GM21619 (cell line): Measurements from ENCODE around the gene RPS6KA2.

Experiments
- ATAC-seq: cut with Tn5 transposase; IDR thresholded peaks from one replicate; pipeline ENCODE4 v1.9.1; 2021; ENCODE audit not compliant: unreplicated experiment

RPS6KA2 gene

GRCh38 chr6:166473886-166474571 is 153.0 kb downstream of the RPS6KA2 start:
- ATAC-seq = no peak

DNA sequence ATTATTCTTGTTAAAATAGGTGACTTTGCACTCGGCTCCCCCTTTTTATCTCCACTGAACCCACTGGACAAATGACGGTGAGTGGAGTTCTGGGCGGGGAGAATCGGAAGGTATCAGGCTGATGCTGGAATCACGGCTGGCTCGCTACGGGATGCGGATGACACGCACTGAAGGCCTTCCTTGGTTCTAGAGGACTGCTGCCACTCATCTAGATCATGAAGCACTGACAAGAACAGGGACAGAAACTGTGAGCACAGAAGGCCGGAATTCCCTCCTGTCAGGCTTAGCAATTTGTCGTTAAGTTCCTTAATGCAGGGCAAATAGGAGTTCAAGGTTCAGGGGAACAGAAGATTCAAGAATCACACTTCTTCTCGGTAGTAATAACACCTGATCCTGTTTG is 154.4 kb downstream of the RPS6KA2 start:
- no peak for ATAC-seq

DNA sequence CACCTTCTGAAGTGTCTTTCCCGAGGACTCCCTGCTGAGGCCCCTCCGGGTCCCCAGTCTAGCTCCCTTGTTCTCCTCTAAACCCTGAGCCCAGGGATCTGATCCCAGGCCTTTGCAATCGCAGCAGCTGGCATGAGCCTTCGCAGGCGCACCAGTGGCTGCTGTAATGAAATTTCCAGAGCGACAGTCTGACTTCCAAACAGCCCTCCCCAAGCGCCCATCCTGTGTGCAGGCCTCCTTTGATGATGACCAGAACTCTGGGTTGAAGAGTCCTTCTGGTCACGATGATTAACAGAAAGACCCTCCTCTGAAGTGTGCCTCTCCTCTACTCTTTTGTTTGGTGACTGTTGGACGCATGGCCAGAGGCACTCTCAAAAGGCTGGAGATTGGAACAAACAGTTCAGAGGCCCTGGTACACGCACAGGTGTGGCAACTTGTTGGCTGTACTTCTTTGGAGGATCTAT is 155.2 kb downstream of the RPS6KA2 start:
- ATAC-seq = no peak

GRCh38 chr6:166470863-166471410 is 156.1 kb downstream of the RPS6KA2 start:
- ATAC-seq = no peak

- no peak for ATAC-seq
These were observed 156.8 kb downstream of the RPS6KA2 start for GRCh38 chr6:166470029-166470862.

DNA sequence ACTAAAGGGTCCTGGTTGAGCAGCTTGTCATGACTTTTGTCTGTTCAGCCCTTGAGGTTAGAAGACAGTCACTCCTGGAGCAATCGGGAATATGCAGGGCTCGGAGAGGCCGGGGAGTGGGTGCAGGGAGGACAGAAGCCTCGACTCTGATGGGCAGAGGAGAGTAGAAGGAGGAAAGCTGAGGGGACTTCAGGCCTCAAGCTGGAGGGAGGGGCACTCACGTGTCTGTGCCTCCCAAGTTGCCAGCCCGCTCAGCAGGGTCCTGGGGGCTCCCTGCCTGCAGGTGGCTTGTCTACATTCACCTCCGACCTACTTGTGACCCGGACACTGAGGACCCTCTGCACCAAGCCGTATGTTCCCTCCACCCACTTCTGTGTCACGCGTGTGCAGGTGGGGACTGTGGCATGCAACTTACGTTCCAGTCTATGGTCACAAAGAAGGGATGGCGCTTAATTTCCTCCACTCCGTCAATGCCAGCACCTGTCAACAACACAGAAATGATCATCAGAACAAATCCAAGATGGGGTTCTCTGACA is 157.6 kb downstream of the RPS6KA2 start:
- ATAC-seq = no peak

DNA sequence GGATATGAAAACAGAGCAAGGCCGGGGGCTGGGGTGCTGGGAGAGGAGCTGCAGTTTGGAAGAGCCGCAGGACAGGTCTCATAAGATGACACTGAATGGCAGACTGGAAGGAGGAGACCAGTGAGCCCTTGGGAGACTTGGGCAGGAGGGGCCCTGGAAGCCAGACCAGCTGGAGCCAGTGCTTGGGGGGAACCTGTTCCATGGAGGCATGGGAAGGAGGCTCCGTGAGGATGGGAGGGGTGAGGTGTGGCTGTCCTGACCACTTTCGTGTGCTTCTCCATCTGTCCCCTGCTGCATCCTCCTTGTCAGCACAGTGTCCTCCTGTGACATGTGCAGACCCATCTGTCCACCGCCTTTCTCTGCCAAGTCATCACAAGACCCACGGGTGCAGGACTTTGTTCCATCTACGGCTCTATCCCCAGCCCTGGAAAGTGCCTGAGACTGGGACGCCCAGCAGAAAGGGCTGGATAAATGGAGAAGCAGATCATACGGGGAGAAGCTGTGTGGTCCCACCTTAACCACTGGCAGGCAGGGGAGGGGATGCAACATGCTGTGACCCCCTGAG is 159.5 kb downstream of the RPS6KA2 start:
- no peak for ATAC-seq

DNA sequence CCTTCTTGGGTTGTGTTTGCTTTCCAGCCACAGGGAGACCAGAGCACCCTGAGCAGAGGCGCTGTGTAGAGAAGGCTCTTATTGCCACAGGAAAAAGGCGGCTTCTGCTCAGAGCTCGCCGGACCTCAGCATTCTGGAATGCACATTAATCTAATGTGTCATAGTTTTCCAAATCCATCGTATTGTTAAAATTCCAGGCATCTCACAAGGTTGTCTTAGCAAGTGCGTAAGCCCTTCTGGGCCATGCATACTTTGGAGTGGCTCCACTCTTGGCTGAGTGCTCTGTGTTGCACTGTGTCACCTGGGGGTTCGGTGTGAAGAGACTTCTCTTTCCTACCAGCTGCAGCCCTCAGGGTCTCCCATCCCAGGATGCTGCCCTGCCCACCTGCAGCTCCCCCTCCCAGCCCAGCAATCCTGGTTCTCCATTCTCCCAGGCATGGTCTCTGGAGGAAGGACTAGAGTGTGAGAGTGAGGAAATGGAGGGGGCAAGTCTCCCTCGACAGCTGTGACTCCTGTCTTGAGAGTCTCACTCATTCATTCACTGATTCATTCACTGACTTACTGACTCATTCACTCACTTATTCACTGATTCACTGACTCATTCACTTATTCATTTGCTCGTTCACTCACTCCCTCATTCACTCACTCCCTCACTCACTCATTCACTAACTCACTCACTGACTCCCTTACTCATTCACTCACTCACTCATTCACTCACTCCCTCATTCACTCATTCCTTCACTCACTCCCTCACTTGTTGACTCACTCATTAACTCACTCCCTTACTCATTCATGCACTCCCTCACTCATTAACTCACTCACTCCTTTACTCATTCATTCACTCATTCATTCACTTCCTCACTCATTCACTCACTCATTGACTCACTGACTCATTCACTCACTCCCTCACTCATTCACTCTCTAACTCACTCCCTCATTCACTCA is 160.6 kb downstream of the RPS6KA2 start:
- ATAC-seq = no peak

DNA sequence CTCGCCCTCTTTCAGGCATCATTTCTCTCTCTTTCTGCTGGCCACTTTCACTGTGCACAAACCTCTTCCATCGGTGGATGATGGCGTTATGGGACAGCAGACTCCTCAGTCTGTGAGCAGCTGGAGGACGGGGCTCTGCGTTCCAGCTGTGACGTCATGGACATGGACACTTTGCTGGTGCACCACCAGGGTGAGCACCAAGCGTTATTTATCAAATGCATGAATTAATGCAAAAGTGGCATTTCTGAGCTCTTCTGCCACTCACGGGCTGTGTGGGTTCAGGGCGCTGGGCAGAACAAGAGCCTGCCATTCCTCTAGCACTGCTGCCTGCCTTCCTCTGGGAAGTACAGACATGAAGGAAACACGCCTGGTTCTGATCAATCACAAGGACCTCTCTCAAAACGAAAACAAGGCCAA is 161.4 kb downstream of the RPS6KA2 start:
- ATAC-seq = no peak

GRCh38 chr6:166465003-166465399 is 162.1 kb downstream of the RPS6KA2 start:
- ATAC-seq = peak; percentile 46

- no peak for ATAC-seq
These were observed 162.7 kb downstream of the RPS6KA2 start for GRCh38 chr6:166464068-166465002.

DNA sequence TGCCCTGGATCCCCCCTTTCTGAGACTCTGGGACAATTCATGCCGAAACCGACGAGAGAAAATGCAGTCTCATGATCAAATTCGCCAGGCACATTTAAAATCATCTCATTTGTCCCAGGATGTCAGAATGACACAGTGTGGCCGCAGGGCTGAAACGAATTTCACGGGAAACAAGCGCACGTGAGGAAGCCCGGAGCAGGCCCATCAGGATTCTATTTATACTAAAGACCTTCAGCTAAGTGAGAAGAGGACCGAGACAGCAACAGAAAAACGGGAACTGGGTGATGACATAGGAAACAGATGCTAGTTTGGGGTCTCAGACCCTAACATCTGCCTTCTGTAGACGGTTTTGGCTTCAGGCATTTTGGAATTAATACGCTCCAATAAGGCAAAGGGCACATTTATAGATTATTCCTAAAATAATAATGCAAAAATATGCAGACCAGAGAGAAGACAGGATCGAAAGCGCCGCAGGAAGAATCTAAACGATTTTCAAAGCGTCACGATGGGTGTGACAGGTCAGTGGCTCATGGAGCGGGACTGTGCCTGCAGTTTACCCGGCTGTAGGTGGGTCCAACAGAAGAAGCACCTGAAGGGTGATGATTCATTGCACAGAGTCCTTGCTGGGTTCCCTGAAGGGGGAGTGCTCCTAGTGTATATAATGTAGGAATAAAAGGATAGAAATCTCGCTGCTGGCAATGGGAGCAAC is 163.5 kb downstream of the RPS6KA2 start:
- no peak for ATAC-seq

- ATAC-seq = no peak
These were observed 164.5 kb downstream of the RPS6KA2 start for GRCh38 chr6:166462461-166463135.

DNA sequence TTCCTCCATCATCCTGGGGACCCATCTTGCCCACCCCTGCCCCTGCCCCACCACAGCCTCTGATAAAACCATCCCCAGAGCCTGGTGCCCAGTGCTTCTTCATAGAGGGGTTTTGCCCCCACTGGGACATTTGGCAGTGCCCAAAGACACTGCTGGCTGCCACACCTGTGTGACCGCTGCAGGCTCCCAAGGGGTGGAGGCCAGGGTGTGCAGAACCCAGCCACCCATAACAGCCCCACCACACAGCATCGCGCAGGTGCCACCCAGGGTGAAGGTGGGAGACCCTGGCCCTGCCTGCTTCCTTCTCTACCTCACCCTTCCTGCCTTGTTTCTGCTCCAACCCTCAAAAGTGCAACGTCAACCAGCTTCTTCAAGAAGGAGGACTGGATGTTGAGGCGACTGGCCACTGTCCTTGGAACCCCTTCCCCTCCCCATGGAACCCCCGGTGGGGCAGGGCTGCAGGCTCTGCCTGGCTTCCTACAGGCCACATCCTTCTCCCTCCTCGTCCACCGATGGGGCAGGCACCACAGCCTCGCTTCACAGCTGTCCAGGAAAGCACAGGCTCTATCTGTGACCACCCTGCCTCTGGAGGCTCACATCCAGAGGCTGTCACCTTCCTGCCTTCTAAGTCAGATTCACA is 165.1 kb downstream of the RPS6KA2 start:
- no peak for ATAC-seq

- ATAC-seq = no peak
These were observed 166.3 kb downstream of the RPS6KA2 start for GRCh38 chr6:166460473-166461437.

GRCh38 chr6:166459906-166460305 is 167.1 kb downstream of the RPS6KA2 start:
- ATAC-seq = no peak
